GM19463 (cell line): ENCODE measurements around the gene TPD52L1.
"Not testable (repeated sequence)": the region's sequence is repeated elsewhere in the genome, so short reads cannot be mapped to it uniquely, and the experiment has no call there.

Experiments used
- ATAC-seq: cut with Tn5 transposase; IDR thresholded peaks from one replicate; pipeline ENCODE4 v1.9.1; 2021; ENCODE audit warnings: mild to moderate bottlenecking, moderate library complexity; ENCODE audit not compliant: unreplicated experiment

TPD52L1 gene

DNA sequence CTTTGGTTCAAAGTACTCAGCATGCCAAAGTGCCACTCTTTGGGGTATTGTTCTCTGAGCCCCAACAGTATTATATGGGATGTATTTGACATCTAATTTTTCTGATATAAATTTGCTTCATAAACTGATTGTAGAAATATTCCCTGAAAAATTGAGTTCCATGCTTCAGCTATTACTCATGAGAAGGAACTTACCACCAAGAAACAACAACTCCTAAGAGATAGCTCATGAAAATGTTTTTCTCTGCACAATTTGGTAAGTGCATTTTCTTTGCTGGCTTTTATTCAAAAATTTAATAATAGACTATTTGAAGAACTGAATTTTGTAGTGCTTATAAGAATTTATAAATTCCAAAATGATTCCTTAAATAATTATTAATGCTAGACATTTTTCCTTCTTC is 12.8 kb upstream of the TPD52L1 start:
- ATAC-seq: no peak

DNA sequence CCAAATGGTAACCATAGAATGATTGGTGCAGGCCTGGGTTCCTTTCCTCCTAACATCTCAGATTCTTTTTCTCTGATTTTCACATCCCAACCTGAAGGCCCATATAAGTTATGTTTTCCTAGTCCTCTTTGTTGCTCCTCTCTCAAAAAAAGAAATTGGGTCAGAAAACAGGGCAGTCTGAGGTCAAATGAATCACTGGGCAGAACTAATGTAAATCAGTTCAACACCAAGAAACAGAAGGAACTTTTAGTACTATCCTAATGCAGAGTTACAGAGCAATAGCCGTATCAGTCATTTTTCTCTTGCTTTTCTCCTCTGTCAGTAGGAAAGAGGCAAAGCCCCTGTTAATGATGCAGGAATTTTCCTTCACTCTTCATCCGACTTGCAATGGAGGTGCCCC is 11.0 kb upstream of the TPD52L1 start:
- no peak for ATAC-seq

DNA sequence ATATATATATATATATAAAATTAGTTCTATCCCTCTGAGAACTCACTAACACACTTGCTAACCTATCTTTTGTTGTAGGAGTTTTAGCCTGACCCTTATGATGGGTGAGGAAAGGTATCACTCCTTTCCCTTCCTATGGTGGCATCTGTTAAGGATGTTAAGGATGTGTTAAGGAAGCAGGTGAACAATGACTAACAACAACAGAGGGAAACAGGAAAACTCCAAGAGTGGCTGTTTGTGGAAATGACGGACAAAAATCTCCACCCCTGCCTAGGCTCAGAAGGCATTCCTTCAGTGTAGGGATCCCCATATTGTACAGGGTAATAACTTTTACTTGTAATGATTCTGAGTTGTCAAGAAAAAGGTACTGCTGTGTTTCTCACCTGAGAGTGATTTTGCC is 8.8 kb upstream of the TPD52L1 start:
- ATAC-seq: no peak

DNA sequence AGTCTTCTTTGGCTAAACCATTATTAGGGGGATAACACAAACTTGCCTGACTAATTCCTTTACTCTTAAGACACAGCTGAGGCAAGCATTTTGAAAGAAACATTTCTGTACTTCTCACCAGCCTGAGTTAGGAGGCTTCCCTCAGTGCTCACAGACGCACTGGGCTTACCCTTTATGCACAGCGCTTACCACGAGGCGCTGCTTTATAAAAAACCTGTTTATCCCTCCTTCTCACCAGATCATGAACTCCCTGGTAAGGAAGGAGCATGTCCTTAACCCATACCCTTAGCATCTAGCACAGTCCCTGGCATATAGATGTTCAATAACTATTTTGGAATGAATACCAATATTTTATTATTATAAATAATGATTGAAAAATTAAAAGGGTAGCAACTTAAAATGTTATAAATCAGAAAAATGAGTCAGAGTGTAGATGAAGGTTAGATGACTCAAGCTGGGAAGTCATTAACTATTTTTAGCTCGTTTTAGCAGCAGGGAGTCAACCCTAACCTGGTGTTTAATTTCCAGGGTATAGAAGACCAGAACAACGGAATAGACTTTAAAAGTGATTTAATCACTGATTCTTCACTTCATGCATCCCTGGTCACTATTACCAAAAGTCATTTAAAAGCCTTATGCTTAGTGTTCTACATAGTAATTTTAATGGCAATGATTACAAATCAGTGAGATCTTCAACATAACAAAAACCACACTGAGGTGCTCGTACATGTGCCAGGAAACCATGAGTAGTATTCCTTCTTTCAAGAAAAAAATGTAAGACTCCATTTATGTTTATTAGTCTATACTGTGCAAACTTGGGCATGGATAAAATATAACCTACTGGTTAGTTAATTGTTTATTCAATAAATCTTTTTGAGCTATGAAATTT is 4.1 kb upstream of the TPD52L1 start:
- no peak for ATAC-seq

DNA sequence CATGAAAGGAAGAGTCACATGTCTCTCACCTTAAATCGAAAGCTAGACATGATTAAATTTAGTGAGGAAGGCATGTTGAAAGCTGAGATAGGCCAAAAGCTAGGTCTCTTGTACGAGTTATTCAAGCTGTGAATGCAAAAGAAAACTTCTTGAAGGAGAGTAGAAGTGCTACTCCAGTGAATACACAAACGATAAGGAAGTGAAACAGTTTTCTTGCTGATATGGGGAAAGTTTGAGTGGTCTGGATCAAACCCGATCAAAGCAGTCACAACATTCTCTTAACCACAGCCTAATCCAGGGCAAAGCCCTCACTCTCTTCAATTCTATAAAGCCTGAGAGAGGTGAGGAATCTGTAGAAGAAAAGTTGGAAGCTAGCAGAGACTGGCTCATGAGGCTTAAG is 1.9 kb upstream of the TPD52L1 start:
- no peak for ATAC-seq

DNA sequence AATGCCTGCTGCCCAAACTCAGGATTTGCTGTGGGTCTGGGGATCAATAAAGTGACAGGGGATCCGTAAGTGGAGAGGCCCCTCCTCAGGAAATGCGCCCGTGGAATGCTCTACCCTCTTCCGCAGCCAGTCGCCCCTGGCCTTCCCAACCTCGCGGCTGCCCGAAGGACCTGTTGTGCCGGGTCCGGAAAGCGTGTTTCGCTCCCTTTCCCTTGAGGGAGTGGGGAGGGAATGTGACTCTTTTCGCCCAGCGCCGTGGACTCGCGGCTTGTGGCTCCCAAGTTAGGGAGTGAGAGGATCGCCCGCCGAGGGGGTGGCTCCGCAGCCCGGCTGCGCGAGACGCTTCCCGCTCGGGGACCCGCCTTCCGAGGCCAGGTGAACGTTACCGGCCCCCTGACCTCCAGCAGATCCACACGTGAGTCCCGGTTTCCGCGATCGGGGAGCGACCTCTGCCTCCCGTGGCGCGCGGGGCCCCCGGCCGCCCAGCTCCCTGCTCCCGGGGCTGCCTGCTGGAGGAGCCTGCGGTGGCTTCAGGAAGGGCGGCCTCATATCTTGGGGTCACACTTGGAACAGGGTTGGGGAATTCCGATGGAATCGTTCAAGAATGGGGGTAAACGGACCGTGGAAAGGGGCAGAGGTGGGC is 666 bp downstream of the TPD52L1 start:
- ATAC-seq: peak; percentile 2

DNA sequence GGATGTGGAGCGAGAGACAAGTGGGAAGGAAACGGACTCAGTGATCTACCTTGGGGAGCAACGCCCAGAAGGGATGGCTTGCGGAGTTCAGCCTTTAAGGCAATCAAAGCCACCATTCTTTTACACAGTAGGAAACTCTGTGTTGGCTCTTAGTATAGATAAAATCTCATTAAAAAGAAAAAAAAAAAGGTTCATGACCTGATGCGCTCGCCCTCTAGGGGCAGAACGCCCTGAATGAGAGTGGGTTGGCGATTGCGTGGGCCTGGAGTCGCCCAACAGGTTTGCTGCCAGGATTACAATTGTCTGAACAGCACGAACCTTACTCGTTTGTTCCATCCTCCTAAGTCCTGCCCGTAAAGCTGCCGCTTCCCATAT is 1.2 kb downstream of the TPD52L1 start:
- no peak for ATAC-seq

DNA sequence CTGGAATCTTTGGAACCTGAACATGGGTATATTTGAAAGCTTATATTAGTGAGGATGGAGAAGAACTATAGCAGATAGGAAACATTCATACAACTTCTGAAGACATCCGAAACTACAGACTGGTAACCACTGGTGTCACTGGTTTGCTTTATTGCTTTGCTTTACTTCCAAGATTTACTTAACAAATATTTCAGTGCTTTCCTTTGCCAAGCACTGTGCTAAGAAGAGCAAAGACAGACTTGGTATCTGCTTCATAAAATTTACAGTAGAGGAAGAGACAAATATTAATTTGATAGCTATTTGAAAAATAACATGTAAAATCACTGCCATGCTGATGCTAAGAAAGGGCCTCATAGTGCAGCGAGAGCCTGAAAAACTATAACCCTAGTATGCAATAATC is 1.8 kb downstream of the TPD52L1 start:
- ATAC-seq: no peak

DNA sequence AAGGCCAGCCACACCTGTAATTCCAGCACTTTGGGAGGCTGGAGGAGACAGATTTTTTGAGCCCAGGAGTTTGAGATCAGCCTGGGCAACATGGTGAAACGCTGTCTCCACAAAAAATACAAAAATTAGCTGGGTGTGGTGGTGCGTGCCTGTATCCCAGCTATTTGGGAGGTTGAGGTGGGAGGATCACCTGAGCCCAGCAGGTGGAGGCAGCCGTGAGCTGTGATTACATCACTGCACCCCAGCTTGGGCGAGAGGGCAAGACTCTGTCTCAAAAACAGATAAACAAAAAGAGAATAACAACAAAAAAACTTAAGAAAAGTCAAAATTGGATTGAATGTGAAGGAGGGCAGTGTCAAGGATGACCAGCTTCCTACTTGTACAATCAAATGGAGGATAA is 2.9 kb downstream of the TPD52L1 start:
- ATAC-seq: no peak

DNA sequence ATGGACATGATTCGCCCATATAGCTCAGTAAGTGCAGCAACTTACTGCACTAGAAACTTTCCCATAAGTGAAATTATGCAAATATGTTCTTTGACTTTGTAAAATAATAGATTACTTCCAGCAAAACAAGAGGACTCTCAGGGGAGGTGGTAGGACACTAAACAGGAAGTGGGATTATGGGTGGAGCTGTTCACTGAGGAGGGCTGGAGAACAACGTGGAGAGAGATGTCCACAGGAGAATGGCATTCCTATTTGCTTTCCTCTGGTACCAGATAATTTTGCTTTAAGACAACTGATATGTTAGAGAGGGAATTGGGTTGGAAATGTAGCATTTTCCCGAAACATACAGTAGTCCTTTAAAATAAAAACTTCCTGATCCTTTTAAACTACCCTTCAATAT is 3.7 kb downstream of the TPD52L1 start:
- no peak for ATAC-seq

DNA sequence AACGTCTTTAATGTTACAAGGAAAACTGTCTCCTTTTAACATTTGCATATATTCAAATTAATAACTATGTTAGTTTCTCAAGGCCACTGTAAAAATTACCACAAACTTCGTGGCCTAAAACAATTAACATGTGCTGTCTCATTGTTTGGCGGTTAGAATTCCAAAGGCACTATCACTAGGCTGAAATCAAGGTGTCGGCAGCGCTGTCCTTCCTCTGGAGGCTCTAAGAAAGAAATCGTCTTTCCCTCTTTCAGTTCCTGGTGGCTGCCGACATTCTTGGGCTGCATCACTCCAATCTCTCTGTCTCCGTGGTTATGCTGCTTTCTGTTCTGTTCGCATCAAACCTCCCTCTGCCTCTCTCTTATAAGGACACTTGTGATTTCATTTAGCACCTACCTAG is 4.2 kb downstream of the TPD52L1 start:
- no peak for ATAC-seq

DNA sequence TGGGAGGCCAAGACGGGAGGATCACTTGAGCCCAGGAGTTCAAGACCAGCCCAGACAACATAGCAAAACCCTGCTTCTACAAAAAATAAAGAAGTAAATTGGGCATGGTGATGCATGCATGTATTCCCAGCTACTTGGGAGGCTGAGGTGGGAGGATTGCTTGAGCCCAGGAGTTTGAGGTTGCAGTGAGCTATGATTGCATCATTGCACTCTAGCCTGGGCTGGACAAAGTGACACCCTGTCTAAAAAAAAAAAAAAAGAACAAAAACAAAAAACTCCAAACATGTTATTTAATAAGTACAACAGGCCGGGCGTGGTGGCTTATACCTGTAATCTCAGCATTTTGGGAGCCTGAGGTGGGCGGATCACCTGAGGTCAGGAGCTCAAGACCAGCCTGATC is 9.8 kb downstream of the TPD52L1 start:
- not testable (repeated sequence) for ATAC-seq

DNA sequence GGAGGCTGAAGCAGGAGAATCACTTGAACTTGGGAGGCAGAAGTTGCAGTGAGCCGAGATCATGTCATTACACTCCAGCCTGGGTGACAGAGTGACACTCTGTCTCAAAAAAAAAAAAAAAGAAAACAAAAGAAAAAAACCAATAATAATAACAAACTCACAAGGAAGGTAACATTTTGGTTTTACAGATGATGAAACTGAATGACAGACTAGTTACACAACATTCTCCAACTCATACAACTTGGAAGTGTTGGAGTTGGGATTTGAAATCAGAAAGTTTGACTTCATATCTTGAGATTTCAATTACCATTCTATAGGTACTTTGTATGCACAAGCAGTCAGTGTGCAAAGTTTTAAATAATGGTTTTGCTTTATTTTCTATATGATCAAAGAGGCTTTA is 10.2 kb downstream of the TPD52L1 start:
- no peak for ATAC-seq

DNA sequence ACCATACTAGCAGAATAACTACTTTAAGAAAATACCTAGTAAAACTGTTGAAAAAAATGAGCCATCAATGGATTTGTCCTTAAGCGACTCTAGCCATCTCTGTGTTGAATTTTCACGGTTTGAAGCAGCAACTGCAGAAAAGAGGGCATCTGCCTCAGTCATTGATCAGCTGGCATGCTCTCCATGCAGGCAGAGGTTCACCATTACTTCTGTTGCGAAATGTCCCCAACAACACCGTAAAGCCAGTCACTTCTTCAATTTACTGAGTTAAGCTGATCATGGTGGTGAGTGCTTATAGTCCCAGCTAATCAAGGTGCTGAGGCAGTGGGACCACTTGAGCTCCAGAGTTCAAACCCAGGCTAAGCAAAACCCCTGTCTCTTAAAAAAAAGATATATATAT is 11.1 kb downstream of the TPD52L1 start:
- no peak for ATAC-seq

DNA sequence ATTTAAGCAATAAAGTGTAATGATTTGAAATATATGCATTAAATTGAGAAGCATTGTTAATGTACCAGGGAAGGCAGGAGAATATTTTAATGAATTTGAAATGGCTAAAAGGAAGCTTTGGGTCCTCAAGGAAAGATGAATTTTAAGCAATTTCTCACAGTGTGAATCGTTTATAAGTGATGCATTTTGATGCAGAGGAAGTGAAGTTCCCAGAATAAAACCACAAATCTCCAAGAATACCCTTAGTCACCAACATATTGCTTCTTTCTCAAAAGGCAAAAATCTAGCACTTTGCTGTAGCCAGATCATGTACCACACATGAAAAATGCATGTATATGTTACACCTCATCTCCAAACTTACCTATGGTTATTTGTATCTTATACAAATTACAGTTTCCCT is 11.7 kb downstream of the TPD52L1 start:
- no peak for ATAC-seq

DNA sequence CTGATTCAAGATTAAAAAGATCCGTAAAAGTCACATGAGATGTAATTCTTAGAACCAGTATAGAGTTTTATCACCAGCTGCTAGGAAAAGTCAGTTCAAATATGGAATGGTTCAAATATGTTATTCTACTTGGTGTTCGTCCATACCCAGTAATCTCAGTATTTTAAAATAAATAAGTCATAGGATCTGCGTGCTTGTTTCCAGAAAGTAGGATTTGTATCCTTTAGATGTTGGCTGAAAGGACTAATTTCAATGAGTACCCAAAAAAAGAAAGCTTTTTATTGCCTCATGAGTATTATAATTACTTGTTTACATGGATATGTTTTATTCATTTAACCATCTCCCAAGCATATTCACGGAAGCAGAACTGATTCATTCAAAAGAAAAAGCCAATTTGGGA is 12.2 kb downstream of the TPD52L1 start:
- no peak for ATAC-seq

DNA sequence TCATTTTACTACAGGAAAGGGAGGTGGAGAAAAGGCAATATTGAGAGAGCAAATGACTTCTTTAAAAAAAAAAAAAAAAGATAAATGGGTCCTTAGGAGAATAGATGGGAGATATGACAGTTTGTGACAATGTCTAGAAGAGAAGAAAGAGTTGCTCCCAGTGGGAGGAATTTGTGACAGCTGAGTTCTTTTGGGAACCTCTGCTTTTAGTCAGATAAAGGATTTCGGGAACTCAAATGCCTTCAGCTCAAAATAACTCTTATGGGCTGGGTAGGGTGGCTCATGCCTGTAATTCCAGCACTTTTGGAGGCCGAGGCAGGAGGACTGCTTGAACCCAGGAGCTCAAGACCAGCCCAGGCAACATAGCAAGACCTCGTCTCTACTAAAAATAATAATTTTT is 13.1 kb downstream of the TPD52L1 start:
- no peak for ATAC-seq

DNA sequence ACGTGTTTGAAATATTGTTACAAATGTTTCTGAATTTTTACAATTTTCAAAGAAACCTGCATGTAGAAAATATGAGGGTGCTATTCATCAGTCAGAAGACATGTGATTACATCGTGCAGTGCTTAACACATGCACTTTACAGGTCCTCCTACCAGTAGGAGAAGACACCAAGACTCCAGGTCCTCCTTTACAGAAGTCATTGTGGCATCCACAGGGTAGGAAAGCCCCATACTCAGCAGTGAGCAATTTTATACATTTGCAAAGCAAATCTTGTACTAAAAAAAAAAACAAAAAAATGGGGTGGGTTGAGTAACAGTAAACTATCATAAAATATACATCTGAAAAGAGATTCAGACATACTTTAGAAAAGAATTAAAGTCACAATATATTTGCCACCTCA is 14.0 kb downstream of the TPD52L1 start:
- ATAC-seq: no peak

DNA sequence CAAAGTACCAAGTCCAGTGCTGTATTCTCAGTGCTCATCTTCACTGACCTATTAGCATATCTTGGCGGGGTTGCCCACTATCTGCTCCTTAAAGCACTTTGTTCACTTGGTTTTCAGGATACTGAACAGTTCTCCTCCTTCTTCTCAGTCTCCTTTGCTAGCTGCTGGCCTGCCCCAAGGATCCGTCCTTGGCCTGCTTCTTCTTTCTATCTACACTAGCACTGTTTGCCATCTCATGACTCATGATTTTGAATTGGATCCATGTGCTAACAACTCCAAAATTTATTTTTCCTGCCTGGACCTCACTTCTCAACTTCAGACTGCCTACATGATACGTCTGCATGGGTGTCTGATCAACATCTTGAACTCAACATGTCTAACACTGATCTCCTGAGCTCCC is 15.5 kb downstream of the TPD52L1 start:
- ATAC-seq: no peak

DNA sequence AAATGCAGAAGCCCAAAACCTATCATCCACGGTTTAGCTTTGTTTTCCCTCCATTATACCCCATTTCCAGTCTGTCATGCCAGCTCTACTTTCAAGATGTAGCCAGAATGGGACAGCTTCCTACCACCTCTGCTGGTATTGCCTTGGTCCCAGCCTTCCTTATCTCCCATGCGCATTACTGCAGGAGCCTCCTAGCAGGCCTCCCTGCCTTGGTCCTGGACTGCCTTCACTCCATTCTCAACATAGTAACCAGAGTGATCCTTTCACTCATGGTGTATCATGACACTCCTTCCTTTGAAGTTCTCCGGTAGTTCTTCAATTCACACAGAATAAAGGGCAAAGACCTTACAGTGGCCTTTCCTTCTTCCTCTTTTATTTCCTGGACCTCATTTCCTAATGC is 15.9 kb downstream of the TPD52L1 start:
- no peak for ATAC-seq

DNA sequence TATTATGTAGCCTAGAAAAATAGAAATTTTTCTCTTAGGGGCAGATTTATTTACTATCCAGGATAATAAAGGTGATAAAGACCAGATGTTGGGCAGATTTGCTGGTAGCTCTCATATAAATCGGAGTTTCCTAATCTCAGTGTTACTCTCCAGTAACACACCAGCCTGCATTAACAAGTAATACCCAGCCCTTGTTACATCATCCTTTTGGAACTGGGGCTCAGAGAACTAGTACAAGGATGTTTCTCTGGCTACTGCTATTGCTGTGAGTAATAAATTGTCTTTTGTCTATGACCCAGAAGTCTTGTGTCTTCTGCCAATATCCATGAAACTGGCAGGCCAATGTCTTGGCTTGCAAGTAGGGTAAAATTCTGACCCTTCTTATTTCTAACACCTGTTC is 16.8 kb downstream of the TPD52L1 start:
- ATAC-seq: no peak

DNA sequence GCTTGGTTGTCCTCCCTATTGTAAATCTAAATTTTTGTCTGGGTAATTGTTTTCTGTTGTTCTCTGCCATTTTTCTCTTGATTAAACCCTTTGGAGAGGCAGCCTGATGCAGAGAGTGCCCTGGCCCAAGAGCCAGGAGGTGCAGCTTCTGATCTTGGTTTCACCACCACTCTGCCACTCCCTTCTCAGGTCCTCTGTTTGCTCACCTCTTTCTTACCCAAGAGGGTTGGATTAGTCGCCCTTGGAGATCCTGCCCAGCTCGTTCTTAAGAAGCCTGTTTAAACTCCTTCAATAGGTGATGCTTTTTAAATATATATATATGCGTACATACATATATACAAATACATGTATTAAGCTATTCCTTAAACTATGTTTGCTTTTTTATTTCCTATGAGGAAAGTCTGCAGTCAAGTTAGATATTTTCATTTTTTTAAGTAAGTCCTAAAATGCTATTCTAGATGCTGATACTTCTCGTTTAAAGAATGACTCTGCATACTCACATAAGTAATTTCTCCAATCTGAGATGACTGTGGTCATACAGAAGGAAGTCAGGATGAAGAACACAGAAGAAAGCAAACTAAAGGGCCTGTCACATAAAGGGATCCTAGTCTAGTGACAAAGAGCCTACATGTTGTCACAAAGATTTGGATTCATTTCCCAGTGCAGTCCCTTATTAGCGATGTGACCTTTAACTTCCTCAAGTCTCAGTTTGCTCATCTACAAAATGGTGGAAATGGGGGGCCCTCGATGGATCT is 19.9 kb downstream of the TPD52L1 start:
- no peak for ATAC-seq
